Fibroblast of lung (primary cell): ENCODE results near the gene C22orf31.

ENCODE experiments used
- EZH2 ChIP-seq: IDR thresholded peaks from 2 replicates; pipeline ENCODE4 v1.5.1; 2012; ENCODE audit warnings: low read length, control low read depth, mild to moderate bottlenecking; ENCODE audit errors: missing control alignments
- TF ChIP-seq, protein P1 (sequence below), 2 donors: IDR thresholded peaks in 1 of 2; conservative IDR thresholded peaks in 1 of 2; 1 replicate in 1 of 2; 2 replicates in 1 of 2; pipeline ENCODE4 v1.5.1; 2011 to 2012; ENCODE audit warnings: low read length in 2 of 2, control low read depth in 1 of 2, inconsistent platforms in 1 of 2, low read depth in 1 of 2, mild to moderate bottlenecking in 1 of 2

DNA sequence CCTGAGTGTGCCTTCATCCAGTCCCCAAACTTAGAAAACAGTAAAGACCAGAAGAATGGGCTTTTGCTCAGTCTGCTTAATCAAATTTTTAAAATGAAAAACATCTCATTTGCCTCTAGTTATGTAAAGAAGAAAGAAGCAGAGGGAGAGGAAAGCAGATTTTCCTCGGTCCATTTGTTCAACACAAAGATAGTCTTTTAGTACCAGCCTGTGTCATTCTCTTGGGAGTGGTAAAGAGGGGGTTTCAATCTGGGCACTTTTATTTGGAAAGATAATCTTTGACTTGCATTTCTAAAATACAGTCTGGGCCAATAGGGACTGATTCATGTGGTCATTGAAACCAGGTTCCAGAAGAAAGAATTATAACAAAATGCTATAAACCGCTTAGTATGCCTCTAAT, 40.7 kb upstream of the C22orf31 start:
- TF ChIP-seq, protein P1, sequence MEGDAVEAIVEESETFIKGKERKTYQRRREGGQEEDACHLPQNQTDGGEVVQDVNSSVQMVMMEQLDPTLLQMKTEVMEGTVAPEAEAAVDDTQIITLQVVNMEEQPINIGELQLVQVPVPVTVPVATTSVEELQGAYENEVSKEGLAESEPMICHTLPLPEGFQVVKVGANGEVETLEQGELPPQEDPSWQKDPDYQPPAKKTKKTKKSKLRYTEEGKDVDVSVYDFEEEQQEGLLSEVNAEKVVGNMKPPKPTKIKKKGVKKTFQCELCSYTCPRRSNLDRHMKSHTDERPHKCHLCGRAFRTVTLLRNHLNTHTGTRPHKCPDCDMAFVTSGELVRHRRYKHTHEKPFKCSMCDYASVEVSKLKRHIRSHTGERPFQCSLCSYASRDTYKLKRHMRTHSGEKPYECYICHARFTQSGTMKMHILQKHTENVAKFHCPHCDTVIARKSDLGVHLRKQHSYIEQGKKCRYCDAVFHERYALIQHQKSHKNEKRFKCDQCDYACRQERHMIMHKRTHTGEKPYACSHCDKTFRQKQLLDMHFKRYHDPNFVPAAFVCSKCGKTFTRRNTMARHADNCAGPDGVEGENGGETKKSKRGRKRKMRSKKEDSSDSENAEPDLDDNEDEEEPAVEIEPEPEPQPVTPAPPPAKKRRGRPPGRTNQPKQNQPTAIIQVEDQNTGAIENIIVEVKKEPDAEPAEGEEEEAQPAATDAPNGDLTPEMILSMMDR (conservative IDR thresholded peaks at IDR 0.05 in 1 of 2, IDR thresholded peaks at IDR 0.05 in 1 of 2; ENCODE audit: low read depth in 1 of 2, low read length in 2 of 2): no peak
- no peak for TF ChIP-seq EZH2
